ENCODE results near the gene PDE2A. TPM values are rescaled to one million over a fixed set of nuclear protein-coding genes. Genes with fewer than 3 reads are reported as not detected.

PDE2A gene
- polyA plus RNA-seq, 1 donor (not counting 4 experiments of a cell fraction or from before 2014, with no cell fraction given): 0.38 TPM

DNA sequence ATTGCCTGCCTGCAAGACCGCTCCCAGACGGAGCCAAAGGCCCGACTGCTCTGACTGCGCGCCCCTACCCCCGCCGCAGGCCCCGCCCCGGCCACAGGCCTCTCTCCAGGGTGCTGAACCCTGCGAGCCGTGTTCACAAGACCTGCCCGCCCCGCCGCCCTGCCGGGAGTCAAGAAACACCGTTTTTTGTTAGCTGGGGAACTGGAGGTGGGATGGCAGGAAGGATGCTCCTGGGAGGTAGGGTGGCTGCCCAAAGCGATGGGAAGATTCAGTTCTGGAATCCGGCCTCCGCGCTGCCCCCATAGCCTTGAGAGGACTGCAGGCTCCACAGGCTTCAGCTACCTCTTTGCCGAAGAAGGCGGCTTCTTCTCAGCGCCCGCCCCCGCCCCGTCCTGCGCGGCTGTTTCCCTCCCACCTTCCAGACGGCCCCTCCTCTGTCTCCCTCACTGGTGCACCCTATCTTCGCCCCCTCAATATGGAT lies 2.7 kb upstream of the PDE2A start:
- Histone ChIP-seq H4K20me1 (ENCODE audit: control insufficient read depth, extremely low read depth, insufficient read depth, low read length) (peaks cover 9% of the 10 kb centered on the region), H3K27ac (ENCODE audit: control insufficient read depth, insufficient read depth, low read length) (no peak overlapping the region), H3K4me2 (ENCODE audit: control insufficient read depth, extremely low read depth, insufficient read depth, low read depth, low read length) (no peak overlapping the region), H3K79me2 (ENCODE audit: control insufficient read depth, insufficient read depth, low read length) (no peaks in the 10 kb centered on the region), H3K4me3 (ENCODE audit: control insufficient read depth in 2 of 3, extremely low read depth in 1 of 3, insufficient read depth in 2 of 3, low read depth in 1 of 3, low read length in 3 of 3) (no peak overlapping the region), H3K9ac (ENCODE audit: control insufficient read depth, extremely low read depth, insufficient read depth, low read length) (no peak overlapping the region), H3K4me1 (ENCODE audit: control insufficient read depth, extremely low read depth, insufficient read depth, low read length) (peaks cover 7% of the 10 kb centered on the region), H3K9me3 (ENCODE audit: control insufficient read depth, low read depth, low read length) (no peaks in the 10 kb centered on the region), H3K36me3 (ENCODE audit: control insufficient read depth in 2 of 2, extremely low read depth in 1 of 2, insufficient read depth in 2 of 2, low read length in 2 of 2) (no peaks in the 10 kb centered on the region), H3K9me1 (ENCODE audit: control insufficient read depth, extremely low read depth, insufficient read depth, low read length) (no peaks in the 10 kb centered on the region), H3K27me3 (ENCODE audit: control insufficient read depth, extremely low read depth, insufficient read depth, low read length) (peaks cover 78% of the 10 kb centered on the region), H2AFZ (ENCODE audit: control insufficient read depth, low read length) (no peak overlapping the region)
- no peak for DNase-seq (ENCODE audit: low read depth, low spot score)
- no peak for FAIRE-seq
- dilution Hi-C loops (cut with MboI; ENCODE audit: extremely low pct_ligation_motif_present, low sequenced_read_pairs): no loop called here
- TF ChIP-seq, protein P1, sequence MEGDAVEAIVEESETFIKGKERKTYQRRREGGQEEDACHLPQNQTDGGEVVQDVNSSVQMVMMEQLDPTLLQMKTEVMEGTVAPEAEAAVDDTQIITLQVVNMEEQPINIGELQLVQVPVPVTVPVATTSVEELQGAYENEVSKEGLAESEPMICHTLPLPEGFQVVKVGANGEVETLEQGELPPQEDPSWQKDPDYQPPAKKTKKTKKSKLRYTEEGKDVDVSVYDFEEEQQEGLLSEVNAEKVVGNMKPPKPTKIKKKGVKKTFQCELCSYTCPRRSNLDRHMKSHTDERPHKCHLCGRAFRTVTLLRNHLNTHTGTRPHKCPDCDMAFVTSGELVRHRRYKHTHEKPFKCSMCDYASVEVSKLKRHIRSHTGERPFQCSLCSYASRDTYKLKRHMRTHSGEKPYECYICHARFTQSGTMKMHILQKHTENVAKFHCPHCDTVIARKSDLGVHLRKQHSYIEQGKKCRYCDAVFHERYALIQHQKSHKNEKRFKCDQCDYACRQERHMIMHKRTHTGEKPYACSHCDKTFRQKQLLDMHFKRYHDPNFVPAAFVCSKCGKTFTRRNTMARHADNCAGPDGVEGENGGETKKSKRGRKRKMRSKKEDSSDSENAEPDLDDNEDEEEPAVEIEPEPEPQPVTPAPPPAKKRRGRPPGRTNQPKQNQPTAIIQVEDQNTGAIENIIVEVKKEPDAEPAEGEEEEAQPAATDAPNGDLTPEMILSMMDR (optimal IDR thresholded peaks at IDR 0.05 in 1 of 3, IDR thresholded peaks at IDR 0.05 in 1 of 3, conservative IDR thresholded peaks at IDR 0.05 in 1 of 3; ENCODE audit: extremely low read depth in 1 of 3, insufficient read depth in 2 of 3, low read length in 3 of 3): no peak
- TF ChIP-seq EZH2 (IDR thresholded peaks at IDR 0.05; ENCODE audit: low read length): peak; percentile 70

DNA sequence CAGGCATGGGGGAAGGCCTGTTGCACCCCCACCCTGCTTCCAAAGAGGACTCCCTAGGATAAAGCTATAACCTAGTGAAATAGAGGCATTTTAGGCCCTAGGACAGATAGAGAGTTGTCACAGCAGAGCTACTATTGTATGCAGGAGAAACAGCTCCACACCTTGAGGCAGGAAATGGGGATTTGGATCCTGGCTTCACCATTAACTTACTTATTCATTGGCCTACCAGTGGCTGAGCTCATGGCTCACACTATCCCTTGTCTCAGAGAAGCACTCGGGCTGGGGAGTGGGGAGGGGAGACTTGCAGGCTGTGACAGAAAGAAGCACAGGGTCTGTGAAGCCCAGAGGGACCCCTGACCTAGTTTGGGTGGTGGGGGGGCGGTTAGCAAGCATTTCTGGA lies 999 bp upstream of the PDE2A start:
- H3K9me1 ChIP-seq (ENCODE audit: control insufficient read depth, extremely low read depth, insufficient read depth, low read length): no peaks in the 10 kb centered on the region

More for the DNA sequence above, 999 bp upstream of the PDE2A start:
- H3K4me1 ChIP-seq (ENCODE audit: control insufficient read depth, extremely low read depth, insufficient read depth, low read length): no peaks in the 10 kb centered on the region
- H3K79me2 ChIP-seq (ENCODE audit: control insufficient read depth, insufficient read depth, low read length): no peaks in the 10 kb centered on the region
- H4K20me1 ChIP-seq (ENCODE audit: control insufficient read depth, extremely low read depth, insufficient read depth, low read length): peaks cover 5% of the 10 kb centered on the region
- peaks cover 70% of the 10 kb centered on the region for H3K27me3 ChIP-seq (ENCODE audit: control insufficient read depth, extremely low read depth, insufficient read depth, low read length)
- FAIRE-seq (no peak), DNase-seq (ENCODE audit: low read depth, low spot score) (no peak)
- no peak overlapping the region for H2AFZ ChIP-seq (ENCODE audit: control insufficient read depth, low read length)
- dilution Hi-C loops (cut with MboI; ENCODE audit: extremely low pct_ligation_motif_present, low sequenced_read_pairs): no loop called here
- no peaks in the 10 kb centered on the region for H3K36me3 ChIP-seq (ENCODE audit: control insufficient read depth in 2 of 2, extremely low read depth in 1 of 2, insufficient read depth in 2 of 2, low read length in 2 of 2)
- H3K27ac ChIP-seq (ENCODE audit: control insufficient read depth, insufficient read depth, low read length): no peak overlapping the region
- H3K4me2 ChIP-seq (ENCODE audit: control insufficient read depth, extremely low read depth, insufficient read depth, low read depth, low read length): no peak overlapping the region
- no peak overlapping the region for H3K4me3 ChIP-seq (ENCODE audit: control insufficient read depth in 2 of 3, extremely low read depth in 1 of 3, insufficient read depth in 2 of 3, low read depth in 1 of 3, low read length in 3 of 3)
- no peak for TF ChIP-seq EZH2 (IDR thresholded peaks at IDR 0.05; ENCODE audit: low read length)
- TF ChIP-seq, protein P1 (optimal IDR thresholded peaks at IDR 0.05 in 1 of 3, IDR thresholded peaks at IDR 0.05 in 1 of 3, conservative IDR thresholded peaks at IDR 0.05 in 1 of 3; ENCODE audit: extremely low read depth in 1 of 3, insufficient read depth in 2 of 3, low read length in 3 of 3): no peak
- H3K9ac ChIP-seq (ENCODE audit: control insufficient read depth, extremely low read depth, insufficient read depth, low read length): no peak overlapping the region
- no peaks in the 10 kb centered on the region for H3K9me3 ChIP-seq (ENCODE audit: control insufficient read depth, low read depth, low read length)
